CD4-positive, alpha-beta T cell treated with Interleukin-15 for 1 hour (primary cell): ENCODE data around the gene FREY1.

Experiments
- DNase-seq: peaks from one replicate; pipeline ENCODE4 v3.0.0-alpha.2; 2020

FREY1 gene, protein sequence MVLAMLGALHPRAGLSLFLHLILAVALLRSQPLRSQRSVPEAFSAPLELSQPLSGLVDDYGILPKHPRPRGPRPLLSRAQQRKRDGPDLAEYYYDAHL

DNA sequence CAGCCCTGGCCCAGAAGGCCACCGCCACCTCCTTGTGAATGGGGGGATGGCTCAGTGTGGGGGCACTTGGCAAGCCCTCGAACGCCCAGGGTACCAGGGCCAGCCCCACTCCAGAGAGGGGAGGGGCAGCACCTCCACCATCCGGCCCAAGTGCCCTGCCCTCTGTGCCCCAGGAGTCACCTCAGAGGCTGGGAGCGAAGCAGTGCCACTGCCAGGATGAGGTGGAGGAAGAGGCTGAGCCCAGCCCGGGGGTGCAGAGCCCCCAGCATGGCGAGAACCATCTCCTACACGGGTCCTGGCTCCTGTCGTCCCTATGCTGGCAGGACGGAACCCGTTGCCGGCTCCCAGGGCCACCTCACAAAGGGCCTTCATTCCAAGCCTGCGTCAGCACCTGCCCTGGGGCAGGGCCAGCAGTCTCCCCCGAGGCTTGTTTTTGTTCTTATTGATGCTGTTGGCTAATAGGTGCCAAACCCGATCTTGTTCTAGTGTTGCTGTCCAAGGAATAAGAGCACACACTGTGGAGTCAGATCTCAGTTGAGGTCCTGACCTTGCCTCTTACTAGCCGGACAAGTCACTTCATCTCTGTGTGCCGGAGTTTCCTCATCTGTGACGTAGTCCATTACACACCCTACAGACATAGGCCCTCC lies at the start of gene FREY1:
FREY1 (minus strand) TSS at position 307 of the 647 bp plus-strand sequence; CDS start at position 281, 26 bp downstream.
- no peak for DNase-seq

DNA sequence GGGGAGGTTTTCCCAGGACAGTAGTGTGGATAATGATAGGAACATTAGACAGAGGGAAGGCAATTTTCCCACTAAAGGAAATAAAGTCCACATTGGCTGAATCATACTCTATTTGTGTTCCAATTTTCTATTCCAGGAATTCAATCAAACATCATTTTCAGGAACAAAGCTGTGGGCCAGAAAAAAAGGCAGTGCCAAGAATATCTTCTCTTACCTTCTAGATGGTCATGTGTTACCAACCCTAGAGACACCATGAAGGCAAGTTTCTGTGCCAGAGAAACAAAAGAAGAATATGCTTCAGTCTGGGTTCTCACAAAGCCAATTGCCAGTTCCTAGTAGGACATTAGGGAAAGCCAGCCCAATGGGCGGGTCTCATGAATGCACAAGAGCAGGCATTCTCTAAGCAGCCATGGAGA lies 42.9 kb upstream of the FREY1 start:
- DNase-seq = no peak

DNA sequence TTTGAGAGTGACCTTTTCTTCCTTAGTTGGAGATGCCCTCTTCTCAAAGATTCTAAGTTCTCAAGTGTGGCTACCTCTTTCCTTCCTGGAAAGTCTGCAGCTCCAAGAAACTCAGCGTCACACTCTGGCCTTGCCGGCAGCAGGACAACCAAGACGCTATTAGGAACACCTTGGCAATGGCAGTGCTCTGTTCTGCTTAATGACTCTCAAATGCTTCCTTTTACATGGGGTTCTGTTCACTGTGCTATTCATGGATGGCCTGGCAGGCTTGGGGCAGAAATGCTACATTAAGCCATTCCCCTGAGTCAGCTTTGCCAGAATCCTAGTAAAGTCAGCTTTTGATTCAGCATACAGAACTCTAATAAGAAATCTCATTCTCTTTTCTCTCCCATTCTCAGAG lies 41.3 kb upstream of the FREY1 start:
- DNase-seq = no peak

DNA sequence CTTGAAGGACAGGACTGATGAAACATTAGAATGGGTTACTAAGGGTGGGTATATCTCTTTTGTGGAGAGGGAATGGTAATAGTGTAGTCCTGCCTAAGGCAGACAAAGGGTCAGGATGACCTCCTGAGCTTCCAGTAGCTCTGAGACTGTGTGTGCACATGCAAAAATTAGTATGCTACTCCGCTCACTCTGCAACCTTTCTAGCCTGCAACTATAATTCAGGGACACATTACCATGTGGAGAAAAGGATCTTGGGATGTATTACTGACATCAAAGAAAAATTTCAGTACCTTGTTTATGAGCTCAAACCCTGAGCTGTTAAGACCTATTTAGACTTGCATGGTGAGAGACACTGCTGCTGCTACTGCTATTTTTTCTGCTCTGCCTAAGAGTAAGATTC lies 40.8 kb upstream of the FREY1 start:
- DNase-seq = no peak

DNA sequence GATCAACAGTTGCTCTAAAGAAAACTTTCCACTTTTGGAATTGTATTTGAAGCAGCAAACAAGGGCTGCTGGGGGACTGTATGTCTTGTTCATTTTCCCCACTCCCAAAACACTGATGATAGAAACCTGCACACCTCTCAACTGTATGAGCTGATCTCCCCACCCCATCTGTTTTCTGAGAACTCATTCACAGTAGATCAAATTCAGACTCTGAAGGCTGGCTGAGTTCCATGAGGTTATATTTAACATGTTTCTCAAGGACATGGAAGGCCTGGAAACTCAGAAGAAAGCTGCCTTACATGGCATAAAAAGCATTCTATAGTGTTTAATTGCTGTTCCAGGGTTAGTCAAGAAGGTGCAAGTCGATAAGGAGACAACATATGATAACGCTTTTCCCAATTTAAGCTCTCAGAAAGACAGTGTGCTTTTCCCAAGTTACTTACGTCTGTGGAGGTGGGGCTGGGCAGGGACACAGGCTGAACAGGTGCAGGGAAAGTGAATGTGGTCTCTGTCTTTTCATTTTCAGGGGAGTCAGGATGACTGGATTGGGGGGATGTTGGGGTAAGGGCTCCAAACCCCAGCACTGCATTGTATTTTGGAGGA lies 38.4 kb upstream of the FREY1 start:
- DNase-seq = no peak

DNA sequence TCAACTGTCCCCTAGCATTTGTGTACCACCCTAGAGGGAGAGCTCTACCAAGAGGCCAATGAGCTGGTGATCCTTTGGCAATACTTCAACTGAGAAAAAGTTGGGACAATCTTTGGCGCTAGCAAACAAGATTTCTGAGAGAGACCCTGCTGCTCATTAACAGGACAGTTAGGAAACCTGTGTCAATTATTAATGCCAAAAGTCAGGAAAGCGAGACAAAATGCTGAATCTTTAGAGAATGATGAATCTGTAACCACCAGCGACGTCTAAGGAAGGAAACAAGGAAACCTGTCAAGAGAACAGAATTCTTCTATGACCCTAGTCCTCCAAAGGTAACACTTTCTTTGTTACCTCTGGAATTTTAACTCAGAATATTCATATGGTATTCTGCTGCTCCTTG lies 35.3 kb upstream of the FREY1 start:
- DNase-seq = no peak

DNA sequence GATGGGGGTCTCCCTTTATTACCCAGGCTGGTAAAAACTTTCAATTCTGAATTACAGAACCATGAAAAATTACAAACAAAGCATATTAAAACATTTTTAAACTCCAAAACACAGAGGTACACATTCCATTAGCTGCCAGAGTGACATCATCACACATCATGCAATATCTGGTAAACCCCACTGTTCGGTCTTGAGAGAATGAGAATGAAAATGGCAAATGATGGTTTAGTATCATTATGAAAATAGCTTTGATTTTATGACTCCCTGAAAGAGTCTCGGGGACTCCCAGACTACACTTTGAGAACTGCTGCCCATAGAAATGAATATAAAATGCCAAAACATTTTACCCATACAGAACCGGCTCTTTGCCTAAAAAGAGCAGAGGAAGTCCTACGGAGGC lies 34.2 kb upstream of the FREY1 start:
- no peak for DNase-seq

DNA sequence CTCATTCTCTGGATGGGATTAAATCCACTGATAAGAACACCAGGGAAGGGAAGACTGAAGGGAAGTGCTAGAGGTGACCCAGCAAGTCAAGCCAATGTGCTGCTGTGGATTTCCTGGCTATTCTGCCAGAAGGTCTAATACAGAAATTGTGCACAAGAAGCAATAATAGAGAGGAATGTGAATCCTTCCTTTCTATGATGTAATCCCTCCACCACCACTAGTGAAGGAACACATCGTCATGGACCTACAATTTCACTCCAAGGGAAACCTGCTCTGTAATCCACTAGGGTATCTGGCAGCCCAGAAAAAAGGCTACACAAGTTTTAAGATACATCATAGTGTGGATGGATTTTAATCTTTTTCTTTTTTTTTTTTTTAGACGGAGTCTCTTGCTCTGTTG lies 32.8 kb upstream of the FREY1 start:
- DNase-seq = no peak

DNA sequence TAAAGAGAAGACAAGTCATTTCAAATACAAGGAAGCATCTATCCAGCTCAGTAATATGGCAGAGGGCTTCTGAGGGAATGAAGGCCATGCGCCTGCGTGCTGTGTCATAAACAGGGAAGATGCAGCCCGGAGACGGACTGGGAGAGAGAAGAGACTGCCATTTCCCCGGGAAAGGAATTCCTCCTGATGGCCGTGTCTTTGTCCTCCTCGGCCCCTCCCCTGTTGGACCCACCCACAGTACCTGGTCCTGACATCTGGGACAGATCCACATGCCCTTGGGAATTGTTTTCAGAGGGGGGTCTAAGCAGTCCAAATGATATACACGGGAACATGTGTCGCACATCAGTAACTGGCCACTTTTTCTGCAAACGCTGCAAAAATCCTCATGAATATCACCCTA lies 30.8 kb upstream of the FREY1 start:
- no peak for DNase-seq

DNA sequence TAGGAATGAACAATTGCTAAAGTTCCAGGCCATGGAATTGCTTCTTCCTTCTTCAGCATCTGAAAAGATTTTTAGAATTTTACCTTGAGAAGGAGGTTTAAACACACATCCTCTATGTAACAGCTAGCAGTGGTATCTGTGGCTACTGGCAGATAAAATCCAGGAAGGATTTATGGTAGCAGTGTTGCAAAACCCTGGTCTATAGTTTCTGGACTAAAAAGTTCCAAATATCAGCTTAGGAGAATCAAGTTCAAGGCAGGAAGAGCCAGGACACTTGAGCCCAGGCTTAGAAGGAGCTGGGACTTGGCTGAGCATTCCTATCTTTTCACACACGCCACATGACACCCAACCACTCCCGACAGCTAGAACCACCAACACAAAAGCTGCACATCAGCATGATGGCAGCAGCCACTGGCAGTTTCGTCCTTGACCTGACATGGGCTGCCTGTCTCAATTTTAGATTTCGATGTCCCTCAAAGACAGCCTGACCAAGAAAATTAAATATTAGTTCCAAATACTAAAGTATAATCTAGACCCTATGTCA lies 29.5 kb upstream of the FREY1 start:
- no peak for DNase-seq

DNA sequence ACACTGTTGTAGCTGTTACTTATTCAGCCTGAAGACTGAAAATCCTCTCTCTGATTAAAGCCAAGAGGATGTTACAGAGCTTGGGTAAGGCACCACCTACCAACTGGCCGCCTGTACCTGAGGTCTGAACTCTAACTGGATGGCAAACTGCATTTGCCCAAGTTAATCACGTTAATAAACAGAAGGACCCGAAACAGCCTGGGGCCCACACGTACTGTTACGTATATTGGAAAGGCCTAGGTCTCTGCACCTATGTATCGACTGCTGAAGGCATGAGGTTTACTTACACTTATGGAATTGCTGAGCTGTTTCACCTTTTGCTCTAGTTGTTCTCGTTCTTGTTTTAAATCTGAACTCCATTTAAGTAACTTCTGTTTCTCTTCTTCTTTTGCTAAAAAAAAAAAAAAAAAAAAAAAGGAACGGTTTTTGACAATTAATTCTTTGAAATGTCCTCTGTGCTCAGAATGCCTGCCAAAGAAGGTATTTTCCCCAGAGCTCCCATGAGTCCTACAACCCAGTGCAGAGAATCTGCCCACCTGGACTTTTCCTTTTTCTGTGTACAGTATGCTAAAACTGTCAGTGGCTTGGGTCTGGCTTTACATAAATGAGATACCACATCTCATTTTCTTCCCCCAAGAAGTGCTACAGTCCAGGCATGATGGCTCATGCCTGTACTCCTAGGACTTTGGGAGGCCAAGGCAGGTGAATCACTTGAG lies 28.4 kb upstream of the FREY1 start:
- no peak for DNase-seq

DNA sequence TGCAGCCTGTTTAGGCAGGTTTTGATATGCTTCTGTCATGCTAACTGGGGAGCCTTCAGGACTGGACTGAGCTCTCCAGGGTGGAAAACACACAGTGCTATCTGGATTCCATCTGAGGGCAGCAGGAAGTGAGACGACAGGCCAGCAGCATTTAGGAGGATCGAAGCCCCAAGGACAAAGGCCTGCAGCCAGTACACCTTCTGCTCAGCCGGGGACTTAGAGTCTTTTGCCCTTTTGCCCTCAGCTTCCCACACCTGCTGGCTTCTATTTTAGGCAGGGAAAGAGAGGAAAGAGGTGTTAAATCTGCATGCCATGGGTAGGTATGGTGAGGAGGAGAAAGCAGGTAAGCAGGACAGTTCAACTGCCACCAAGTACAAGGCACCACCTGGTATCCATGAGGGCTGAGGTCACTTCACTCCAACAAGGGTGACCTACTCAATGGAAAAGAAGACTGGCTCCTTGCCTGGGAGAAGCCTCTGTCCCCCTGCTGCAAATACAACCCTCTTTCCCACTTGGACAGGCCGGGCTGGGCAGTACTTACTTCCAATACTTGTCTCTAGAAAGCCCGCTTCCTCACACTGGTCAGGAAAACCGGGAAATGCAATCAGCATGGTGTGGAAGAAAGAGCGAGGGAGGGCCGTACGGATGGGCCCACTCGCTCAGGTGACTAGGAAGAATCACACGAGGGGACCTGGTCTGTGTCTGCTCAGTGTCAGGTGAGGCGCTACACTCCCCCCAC lies 27.7 kb upstream of the FREY1 start:
- peak; percentile 10 for DNase-seq

DNA sequence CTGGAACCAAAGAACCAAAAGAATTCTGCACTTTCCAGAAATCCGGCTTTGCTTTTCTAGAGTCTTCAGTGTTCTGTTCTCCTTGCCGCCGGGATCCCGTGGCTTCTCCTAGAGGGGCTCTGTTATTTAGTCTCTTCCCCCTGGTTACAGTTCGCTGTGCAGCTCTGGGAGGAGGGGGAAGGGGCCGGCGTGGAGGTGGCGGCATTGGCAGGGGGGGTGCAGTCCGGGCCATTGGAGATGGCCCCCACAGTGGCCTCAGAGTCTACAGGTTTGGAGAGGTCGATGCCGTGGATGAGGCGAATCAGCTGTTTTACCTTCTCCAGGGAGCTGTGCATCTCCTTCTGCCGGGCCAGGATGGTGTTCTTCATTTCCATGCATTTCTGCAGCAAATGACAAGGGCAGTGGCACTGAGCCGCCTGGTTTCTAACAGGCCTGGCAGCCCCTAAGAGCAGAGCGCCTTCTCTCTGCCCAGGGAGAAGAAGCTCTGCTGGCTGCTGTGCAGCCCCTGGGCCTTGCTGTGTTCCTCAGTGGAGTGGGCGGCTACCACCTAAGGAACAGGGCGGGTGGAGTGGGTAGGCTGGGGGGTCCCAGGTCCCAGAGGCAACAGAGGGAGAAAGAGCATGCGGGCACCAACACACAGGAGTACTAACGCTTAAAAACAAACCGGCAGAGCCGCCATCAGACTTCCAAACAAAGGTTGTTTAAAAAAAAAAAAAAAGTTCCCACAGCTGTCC lies 26.9 kb upstream of the FREY1 start:
- DNase-seq = peak; percentile 14

DNA sequence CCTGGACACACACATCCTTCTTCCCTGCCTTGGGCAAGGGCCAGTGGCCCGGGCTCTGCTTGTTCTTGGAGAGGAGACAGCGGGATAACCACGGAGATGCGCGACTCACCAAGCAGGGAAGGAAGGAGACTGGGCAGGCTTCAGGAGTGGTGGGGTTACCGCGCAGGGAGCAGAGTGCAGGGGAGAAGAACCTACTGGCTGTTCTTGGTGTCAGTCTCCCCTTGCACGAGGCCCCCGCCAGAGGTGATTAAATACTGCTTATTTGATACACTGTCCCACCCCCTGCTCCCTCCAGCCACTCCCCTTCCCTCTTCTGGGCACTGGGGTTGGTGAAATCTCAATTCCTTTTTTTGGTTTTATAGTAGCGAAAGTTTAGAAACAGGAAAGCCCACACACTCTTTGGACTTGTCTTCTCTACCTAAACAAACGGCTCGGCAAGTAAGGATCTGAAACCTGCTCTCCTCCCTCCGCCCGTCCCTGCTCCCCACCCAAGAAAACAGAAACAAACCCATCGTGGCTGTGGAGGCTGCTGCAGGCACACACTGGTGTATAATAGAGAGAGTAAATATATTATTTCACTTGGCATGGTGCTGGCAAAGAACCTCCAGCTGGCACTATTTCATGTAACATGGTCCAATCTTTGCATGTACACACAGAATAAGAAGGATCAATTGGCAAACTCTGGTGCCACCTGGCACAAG lies 26.2 kb upstream of the FREY1 start:
- DNase-seq = peak; percentile 66

DNA sequence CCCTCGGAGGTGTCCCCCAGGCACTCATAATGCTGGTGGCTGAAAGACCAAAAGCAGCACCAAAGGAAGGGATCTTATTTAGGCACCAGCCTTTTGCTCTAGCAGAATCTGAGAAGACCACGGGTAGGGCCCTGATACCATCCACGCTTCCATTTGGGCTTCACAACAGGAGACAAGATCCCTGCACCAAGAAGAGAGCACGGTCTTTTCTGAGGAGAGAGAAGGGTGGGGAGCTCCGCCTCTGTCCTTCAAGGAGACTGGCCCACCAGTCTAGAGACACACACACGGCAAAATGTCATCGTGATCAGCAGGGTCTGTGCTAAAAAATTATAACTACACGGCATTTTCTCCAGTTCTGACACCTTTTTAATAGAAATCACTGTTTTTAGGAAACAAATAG lies 25.1 kb upstream of the FREY1 start:
- no peak for DNase-seq

DNA sequence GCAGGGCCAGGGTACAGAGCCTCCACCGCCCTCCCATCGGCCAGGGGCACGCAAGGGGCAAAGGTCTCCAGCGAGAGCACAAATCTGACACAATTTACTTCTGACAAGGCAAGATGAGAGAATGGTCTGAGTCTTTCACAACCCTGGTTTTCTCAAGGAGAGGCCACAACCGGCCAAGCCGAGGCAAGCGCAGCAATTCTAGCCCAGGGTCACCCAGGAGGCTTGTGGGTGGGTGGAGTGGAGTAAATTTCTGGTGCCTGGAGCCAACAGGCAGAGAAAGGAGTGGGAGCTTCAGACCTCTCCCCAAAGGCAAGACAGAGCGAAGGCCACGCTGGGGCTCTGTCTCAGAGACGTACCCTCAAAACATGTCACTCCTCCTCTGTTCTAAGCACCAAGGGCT lies 24.7 kb upstream of the FREY1 start:
- no peak for DNase-seq

DNA sequence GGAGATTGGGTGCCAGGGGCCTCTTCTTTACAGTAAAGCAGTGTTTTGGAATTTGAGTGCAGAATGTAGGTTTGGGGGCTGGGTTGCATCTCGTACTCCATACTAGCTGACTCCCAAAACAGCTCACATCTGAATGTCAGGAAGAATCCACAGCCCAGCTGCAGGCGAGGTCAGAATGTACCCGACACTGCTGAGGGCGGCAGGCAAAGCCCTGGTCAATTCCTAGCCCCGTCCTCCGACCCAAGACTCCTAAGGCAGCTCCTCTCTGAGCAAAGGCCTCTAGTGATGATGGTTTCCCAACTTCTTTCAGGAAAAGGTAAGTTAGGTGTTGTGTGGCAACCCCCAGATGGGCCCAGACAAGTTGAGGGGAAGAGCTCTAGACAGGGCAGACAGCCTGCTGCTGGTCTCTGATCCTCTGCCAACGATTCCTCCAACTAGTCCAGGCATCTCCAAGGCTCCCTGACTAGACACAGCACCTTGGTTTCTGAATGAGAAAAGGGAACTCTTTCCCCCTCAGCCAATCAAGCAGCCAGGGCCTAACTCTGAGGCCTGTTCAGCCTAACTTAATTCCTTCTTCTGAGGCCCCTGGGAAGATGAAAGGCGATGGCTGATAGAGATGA lies 24.0 kb upstream of the FREY1 start:
- no peak for DNase-seq

DNA sequence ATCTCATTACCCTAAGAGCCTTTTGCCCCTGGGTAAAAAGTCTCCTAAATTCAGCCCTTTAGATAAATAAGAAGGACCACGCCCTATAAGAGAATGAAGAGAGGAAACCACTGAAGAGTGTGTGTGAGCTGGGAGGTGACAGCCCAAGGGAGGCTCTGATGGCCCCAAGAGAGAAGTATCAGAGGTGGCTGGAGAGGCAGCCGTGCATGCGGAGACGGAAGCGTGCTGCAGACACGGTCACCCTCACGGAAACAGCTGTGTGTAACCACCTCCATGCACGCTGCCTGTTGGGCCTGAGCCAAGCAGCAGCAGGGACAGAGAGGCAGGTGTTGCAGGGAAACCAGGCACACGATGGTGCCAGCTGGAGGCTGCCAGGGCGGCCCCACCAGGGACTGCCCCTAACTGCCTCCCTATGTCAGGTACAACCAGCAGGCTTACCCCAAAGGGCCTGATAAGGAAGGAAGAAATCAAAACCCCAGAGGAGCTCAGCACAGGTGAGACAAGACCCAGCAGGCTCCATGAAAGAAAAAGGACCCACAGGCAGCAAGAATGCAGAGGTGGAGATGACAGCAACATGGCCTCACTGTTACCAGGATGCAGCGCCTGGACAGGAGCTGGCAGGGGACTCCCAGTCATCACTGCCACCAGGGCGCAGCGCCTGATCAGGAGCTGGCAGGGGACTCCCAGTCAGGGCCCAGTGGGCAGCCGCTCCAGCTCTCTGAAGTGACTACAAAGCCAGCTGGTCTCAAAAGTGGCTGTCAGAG lies 23.1 kb upstream of the FREY1 start:
- peak; percentile 85 for DNase-seq

DNA sequence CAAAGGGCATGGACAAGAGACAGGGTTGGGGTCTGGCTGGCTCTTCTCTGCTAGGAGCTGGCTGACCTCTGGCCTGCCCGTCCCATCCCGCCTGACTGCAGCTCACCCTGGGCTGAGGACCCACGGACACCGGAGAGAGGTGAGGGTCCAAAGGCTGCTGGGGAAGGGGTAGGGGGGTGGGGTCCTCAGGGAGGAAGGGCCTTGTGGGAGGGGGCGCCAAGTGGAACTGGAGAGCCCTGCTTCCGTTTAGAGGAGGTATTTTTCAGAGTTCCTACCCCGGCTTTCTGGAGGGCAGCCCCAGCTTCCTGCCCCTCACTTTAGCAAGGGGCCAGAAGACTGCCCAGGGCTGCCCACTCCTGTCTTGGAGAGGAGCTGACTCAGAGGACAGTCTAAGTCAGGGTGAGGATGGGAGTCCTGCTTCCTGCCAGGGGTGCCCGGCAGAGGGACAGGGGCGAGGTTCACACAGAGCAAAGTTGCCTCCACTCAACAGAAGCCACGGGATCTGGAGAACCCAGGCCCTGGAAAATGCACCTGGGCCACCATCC lies 22.5 kb upstream of the FREY1 start:
- no peak for DNase-seq

DNA sequence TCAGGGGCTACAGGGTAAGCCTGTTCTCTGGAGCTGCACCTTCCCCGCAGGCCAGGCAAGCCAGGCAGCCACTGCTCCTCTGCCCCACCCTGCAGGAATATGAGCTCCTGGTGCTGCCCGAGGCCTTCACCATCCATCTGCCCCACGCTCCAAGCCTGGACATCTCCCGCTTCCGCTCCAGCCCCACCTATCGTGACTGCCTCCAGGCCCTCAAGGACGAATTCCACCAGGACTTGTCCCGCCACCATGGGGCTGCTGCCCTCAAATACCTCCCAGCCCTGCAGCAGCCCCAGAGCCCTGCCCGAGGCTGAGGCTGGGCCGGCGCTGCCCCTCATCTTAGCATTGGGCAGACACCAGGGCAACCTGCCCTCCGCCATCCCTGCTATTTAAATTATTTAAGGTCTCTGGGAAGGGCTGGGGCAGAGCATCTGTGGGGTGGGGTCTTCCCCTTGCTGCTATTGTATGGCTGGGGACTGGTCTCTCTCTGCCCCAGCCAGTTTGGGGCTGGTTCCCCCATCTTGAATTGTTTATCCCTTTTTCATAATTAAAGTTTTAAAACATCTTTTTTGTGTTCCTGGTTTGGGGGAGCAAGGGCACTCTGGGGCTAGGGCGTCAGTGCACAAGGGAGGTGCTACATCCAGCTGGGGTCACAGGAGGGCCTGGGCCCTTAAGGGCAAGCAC lies 21.6 kb upstream of the FREY1 start:
- DNase-seq = no peak
